Glomerular visceral epithelial cell (primary cell): ENCODE data around the gene PTPRJ.
"Not testable (repeated sequence)": the region's sequence is repeated elsewhere in the genome, so short reads cannot be mapped to it uniquely, and the experiment has no call there.

ENCODE experiments used
- DNase-seq: peaks from one replicate; pipeline ENCODE4 v3.0.0-alpha.2; 2016; ENCODE audit errors: extremely low spot score

The PTPRJ gene

DNA sequence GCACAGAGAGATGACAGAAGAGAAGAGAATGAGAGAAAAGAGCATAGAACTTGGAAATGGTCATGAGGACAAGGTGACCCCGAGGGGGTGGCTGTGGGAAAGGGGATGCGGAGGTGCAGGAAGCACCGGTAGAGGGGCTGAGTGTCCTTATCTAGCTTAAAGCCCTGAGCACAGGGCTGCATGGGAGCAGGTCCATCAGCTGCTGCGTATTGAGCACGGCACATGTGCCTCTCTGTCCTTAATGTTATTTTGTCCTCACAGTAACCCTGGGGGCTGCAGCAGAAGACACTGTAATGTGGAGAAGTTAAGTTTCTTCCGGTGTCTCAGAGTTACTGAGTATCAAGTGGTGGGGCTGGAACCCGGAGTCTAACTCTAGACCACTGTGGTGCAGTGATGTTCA lies 141.9 kb downstream of the PTPRJ start:
- no peak for DNase-seq

- no peak for DNase-seq
These were observed 142.3 kb downstream of the PTPRJ start for GRCh38 chr11:48122656-48123055.

GRCh38 chr11:48123254-48123875 lies 143.0 kb downstream of the PTPRJ start:
- DNase-seq, result no peak

DNA sequence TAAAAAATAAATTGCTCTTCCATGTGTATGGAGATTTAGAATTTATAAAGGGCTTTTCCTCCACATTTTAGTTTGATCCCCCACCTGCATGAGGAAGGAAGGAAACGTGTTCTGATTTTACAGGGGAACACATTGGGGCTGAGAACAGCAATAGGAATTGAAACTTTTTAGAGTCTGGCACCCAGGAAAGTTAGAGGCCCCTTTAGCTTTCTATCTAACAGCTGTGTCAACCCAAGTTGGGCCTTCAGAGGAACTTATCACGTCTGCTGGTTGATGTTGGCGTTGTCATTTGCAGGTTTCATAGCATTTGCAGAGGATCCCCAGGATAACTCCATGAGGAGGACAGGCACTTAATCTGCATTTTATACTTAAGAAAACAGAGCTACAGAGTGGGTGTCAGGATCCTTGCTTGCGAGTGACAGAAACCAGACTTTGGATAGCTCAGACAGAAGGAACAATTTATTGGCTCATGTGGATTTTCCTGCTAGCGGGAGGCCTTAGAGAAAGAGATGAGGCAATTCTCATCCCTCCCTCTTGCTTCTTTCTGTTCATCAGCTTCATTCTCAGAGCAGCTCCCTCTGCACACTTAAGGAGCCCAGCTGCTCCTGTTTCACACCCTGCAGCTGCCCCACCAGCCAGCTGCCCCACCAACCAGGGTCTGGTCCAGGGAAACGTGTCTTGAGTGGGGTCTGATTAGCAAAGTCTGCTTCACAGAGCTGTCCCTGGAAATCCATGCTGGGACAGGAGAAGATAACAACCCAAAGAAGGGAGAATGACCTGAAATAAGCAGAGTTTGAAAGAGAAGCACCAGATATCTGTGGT lies 143.8 kb downstream of the PTPRJ start:
- no peak for DNase-seq

DNA sequence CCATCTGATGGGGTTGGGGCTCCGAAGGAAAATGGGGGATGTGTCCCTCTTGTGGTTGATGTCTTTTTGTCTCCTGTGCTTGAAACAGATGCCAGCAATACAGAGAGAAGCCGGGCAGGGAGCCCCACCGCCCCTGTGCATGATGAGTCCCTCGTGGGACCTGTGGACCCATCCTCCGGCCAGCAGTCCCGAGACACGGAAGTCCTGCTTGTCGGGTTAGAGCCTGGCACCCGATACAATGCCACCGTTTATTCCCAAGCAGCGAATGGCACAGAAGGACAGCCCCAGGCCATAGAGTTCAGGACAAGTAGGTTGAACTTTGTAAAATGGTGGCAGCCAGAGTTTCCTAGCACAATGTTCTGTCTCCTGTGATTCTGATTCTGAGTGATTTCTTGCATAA lies 144.5 kb downstream of the PTPRJ start:
- DNase-seq, result no peak

DNA sequence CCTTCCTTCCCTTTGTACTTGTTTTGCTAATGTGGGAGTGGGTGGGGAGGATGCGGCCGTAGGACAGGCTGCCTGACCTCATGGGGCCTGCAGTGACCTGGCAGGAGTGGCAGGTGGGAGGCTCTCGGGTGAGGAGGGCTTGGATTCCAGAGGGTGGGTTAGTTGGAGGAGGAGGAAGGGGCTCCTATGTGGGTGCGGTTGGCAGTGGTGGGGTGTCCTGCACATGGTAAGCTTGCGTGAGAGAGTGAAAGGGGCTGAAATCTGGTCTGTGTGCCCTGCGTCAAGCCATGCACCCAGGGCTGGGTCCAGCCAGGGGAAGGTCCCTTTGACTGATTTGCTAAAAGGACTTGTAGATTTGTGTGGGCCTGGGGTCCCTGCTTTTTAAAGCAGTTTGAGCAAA lies 145.5 kb downstream of the PTPRJ start:
- no peak for DNase-seq

DNA sequence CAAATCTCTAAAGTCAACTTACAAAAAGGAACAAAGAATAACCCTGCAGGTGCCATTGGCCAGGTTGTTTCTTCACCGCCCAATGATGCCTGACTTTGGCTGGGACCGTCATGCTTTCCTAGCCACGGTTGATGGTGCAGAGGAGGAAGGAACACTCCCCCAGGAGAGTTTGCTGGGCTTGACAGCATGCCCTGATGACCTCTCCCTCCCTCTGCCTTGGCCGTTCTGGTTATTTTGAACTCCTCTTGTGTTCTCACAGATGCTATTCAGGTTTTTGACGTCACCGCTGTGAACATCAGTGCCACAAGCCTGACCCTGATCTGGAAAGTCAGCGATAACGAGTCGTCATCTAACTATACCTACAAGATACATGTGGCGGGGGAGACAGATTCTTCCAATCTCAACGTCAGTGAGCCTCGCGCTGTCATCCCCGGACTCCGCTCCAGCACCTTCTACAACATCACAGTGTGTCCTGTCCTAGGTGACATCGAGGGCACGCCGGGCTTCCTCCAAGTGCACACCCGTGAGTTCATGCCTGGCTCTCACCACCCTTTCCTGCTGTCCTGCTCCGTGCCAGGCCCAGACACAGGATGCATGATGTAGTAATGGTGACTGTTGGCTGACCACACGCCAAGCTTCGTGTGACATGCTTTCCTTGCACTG lies 147.3 kb downstream of the PTPRJ start:
- no peak for DNase-seq

- no peak for DNase-seq
These were observed 149.5 kb downstream of the PTPRJ start for GRCh38 chr11:48129697-48130395.

GRCh38 chr11:48134221-48134922 lies 154.0 kb downstream of the PTPRJ start:
- DNase-seq, result no peak

DNA sequence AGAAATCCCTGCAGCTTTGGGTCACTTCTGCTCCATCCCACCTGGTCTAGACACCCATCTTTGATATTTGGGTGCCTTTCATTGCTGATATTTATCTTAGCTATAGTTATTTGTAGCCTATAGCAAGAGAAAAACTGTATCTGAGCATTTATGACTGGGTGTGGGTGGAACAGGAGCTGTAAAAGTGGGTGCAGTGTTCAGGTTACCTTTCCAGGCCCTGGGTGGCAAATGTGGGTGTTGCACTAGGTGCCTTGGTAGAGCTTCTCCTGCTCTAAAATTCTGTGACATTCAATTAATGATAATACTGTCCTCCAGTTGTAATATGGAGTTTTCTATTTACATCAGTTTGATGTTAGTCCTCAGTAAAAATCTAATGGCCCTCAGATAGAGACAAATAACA lies 157.9 kb downstream of the PTPRJ start:
- DNase-seq, result no peak

GRCh38 chr11:48139896-48140295 lies 159.5 kb downstream of the PTPRJ start:
- DNase-seq, result not testable (repeated sequence)

DNA sequence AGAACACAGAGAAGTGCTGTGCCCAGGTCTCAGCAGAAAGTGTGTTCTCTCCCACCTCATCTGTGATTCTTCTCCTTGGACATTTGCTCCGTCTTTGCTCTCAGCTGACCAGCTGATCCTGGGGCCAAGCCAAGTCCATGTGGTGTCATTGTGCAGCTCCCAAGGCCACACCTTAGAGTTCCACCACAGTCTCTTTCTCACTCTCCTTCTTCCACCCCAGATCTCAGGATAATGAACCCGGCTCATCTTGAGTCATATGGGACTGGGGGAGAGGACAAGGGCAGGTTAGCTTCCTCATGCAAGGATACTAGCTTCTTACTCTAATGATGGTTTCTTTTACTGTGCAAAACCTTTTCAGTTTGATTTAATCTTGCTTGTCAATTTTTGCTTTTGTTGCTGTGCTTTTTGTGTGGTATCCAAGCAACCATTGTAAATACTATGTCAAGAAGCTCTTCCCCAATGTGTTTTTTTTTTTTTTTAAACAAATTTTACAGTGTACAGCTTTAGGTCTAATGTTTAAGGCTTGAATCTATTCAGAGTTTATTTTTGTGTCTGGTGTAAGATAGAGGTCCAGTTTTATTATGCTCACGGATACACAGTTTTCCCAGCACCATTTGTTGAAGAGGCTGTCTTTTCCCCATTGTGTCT lies 161.2 kb downstream of the PTPRJ start:
- peak; percentile 58 for DNase-seq

DNA sequence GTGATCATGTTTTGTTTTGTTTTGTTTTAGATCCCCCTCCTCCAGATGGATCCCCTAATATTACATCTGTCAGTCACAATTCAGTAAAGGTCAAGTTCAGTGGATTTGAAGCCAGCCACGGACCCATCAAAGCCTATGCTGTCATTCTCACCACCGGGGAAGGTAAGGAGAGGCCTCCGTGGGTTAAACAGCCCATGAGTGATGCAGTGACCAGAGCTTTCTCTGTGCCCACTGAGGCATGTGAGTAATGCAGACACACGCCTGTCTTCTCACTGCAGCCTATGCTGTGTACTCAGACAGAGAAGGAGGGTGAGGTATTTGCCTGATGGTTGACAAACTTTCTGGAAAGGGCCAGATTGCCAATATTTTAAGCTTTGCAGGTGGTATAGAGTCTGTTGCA lies 162.5 kb downstream of the PTPRJ start:
- DNase-seq, result peak; percentile 25

DNA sequence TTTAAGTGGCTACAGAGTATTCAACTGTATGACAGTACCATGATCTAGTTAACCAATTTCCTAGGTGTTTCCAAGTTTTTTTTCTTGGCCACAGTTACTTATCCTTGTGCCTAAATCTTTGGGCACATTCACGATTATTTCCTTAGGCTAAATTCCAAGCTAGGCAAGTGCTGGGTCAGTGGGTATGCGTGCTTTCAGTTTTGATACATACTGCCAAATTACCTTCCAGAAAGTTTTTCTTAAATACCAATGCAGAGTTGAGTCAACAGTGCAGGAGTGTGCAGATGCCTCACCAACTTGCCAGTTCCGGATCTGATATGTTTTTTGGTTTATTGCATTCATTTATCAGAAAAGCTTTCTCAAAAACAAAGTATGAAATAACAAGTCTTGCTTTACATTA lies 168.4 kb downstream of the PTPRJ start:
- DNase-seq, result no peak

- DNase-seq, result no peak
These were observed 169.9 kb downstream of the PTPRJ start for GRCh38 chr11:48150213-48150612.

GRCh38 chr11:48154151-48154550 lies 173.8 kb downstream of the PTPRJ start:
- DNase-seq, result no peak

GRCh38 chr11:48161951-48162884 lies 181.9 kb downstream of the PTPRJ start:
- no peak for DNase-seq

DNA sequence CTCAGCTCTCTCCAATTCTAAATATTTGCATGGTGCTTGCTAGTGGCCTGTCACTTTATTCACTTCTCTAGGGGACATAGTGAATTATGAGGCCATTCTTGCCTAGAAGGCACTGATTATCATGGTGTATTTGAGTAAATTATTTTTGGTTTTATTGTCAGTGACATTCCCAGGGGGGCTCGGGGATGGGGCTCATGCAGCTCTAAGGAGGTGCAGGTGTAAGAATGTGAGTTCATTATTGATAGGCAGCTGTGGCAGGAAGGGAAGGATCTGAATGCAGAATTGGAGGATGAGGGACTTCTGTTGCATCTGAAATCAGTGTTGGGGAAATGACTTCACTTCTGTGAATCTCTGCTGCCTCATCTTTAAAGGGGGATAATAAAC lies 182.5 kb downstream of the PTPRJ start:
- DNase-seq, result no peak

- no peak for DNase-seq
These were observed 183.2 kb downstream of the PTPRJ start for GRCh38 chr11:48163360-48164100.
